HTERT RPE-1 (cell line): ENCODE data around the gene TERT.

Experiments used
- in situ Hi-C: fragments of 300-500 bp; cut with MboI; formaldehyde crosslinking; loops from 4 replicates; pipeline ENCODE4 v1.14.3; 2020; ENCODE audit warnings: low sequenced_read_pairs

The TERT gene

DNA sequence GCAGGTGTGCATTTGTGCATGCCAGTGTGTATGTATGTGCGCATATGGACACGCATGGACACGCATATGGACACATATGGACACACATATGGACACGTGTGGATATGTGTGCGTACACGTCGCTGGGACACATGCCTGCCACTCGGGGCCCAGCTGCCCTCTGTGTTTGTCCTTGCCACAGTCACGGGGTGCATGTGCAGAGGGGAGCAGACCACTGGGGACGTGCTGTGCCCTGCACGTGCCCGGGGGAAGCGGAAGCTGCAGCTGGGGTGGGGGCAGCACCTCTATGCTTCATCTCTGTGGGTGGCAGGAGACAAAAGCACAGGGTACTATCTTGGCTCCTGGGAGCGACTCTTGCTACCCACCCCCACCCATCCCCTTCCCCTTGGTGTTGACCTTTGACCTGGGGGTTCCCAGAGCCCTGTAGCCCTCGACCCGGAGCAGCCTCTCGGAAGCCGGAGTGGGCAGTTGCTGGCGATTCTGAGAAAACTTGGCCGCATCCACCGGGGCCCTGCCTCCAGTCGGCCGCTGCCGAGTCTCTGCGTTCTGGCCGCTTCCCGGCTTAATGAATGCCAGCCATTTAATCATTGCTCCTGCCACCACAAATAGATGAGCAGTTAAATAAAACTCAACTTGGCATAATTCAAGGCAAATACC, 72.1 kb downstream of the TERT start:
- in situ Hi-C loops: no loop called here

DNA sequence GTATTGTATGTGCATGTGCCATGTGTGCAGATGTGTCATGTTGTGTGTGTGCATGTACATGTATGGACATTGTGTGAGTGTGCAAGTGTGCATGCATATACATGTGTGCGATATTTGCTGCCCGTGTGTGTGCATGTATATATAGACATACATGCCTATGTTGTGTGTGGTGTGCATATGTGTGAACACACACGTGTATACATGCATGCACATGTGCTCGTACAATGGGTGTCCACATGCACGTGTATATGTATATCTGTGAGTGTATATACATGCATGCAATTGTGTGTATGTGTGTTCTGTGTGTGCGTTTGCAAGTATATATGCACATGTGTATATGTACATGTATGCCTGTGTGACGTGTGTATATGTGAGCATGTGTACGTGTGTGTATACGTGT, 72.7 kb downstream of the TERT start:
- in situ Hi-C loops: no loop called here

GRCh38 chr5:1221721-1222120, 73.1 kb downstream of the TERT start:
- in situ Hi-C loops: no loop called here

- in situ Hi-C loops: no loop called here
Measured at GRCh38 chr5:1220831-1221230, 74.0 kb downstream of the TERT start.

GRCh38 chr5:1220351-1220750, 74.5 kb downstream of the TERT start:
- in situ Hi-C loops: no loop called here

- in situ Hi-C loops: no loop called here
Measured at GRCh38 chr5:1219768-1220100, 75.1 kb downstream of the TERT start.

DNA sequence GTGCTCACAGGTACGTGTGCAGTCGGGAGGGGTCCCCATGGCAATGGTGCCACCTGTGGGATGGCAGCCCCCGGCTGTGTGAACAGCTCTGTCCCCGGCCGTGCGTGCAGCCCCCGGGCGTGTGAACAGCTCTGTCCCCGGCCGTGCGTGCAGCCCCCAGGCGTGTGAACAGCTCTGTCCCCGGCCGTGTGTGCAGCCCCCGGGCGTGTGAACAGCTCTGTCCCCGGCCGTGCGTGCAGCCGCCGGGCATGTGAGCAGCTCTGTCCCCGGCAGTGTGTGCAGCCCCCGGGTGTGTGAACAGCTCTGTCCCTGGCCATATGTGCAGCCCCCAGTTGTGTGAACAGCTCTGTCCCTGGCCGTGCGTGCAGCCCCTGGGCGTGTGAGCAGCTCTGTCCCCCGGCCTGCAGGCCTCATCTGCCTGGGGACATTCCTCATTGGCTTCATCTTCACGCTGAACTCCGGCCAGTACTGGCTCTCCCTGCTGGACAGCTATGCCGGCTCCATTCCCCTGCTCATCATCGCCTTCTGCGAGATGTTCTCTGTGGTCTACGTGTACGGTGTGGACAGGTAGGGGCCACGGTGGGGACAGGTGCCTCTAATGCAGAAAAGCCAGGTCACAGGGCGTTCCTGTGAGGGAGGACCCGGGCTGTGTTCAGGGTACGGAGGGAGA, 75.6 kb downstream of the TERT start:
- in situ Hi-C loops: no loop called here

- in situ Hi-C loops: no loop called here
Measured at GRCh38 chr5:1218351-1219080, 76.4 kb downstream of the TERT start.

GRCh38 chr5:1217596-1218206, 77.2 kb downstream of the TERT start:
- in situ Hi-C loops: no loop called here

- in situ Hi-C loops: no loop called here
Measured at GRCh38 chr5:1216918-1217295, 78.0 kb downstream of the TERT start.

DNA sequence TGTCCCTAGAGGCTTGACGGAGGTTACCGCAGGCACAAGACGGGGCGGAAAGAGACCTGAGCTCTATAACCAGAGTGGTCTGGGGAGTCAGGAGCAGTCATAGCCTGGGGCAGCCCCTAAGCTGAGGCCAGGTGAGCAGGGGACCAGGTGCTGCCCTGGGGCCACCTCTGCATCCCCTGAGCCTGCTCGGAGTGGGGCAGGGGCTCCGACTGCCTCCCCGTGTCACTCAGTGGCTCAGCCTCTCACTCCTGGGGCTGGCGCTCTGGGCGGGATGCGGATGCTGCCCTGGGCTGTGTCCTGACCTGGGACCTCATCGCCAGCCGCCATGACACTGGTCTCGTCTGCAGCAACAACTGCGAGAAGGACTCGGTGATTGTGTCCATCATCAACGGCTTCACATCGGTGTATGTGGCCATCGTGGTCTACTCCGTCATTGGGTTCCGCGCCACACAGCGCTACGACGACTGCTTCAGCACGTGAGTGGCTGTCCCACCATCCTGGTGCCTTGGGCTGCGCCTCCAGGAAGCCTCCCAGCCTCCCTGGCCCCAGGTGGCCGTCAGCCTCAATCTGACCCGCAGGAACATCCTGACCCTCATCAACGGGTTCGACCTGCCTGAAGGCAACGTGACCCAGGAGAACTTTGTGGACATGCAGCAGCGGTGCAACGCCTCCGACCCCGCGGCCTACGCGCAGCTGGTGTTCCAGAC, 78.5 kb downstream of the TERT start:
- in situ Hi-C loops: no loop called here

- in situ Hi-C loops: no loop called here
Measured at GRCh38 chr5:1215320-1216096, 79.4 kb downstream of the TERT start.

DNA sequence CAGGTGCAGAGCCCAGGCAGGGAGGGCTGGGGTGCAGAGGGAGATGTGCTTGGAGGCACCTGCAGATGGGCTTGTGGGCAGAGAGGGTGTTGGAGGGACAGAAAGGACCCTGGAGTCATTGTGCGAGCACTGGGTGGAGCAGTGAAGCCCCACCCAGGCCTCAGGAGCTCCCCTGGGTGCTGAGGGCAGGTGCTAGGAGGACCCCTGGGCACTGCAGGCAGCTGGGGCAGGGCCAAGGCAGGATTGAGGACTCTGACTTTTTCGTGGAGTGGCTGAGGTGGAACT, 80.0 kb downstream of the TERT start:
- in situ Hi-C loops: no loop called here

- in situ Hi-C loops: no loop called here
Measured at GRCh38 chr5:1214163-1214935, 80.5 kb downstream of the TERT start.

GRCh38 chr5:1213508-1214162, 81.2 kb downstream of the TERT start:
- in situ Hi-C loops: no loop called here

GRCh38 chr5:1212881-1213280, 82.0 kb downstream of the TERT start:
- in situ Hi-C loops: no loop called here

DNA sequence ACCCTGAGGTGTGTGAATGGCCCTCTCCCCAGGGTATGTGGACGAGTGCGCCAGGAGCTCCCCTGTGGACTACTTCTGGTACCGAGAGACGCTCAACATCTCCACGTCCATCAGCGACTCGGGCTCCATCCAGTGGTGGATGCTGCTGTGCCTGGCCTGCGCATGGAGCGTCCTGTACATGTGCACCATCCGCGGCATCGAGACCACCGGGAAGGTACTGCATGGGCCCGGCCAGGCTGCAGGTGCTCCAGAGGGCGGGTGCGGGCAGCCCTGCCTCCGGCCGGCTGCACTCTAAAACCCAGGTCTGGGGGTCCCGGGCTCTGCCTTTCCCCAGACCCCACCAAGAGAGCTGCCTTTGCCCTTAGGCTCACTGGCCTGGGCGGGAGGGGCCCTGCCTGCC, 82.6 kb downstream of the TERT start:
- in situ Hi-C loops: no loop called here

GRCh38 chr5:1211701-1212100, 83.2 kb downstream of the TERT start:
- in situ Hi-C loops: no loop called here

DNA sequence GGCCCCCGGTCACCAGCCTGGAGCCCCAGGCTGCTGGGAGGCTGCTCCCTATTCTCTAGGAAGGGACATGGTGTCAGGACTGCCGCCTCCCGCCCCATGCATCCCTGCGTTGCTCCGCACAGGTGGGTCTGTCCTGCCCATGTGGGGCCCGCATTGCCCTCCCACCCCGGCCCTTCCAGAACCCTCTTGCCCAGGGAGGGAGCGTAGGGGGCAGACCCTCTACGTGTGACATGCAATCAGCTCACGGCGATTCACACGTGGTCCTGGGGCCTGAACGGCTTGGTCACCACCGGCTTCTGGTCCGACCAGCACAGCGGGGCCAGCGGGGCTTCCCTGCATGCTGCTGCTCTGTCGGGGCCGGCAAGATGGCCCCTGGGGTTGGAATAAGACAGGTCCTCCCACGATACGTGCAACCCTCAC, 84.0 kb downstream of the TERT start:
- in situ Hi-C loops: no loop called here
